T47D (cell line): Measurements from ENCODE around the gene UFSP2.

Source experiments
- DNase-seq, 2 experiments: peaks; one replicate each; pipeline versions ENCODE4 v3.0.0 to v3.0.0-alpha.2; 2011 to 2012; ENCODE audit warnings: low read depth in 1 of 2, low spot score in 1 of 2
- JUND ChIP-seq: IDR thresholded peaks from 2 replicates; pipeline ENCODE4 v1.6.1; 2012; ENCODE audit warnings: low read depth
- in situ Hi-C: cut with HindIII; loops from 2 replicates; pipeline ENCODE4 v1.10.0; 2016; ENCODE audit warnings: low sequenced_read_pairs, low pct_unique_long_range_greater_than_20kb

UFSP2 gene

DNA sequence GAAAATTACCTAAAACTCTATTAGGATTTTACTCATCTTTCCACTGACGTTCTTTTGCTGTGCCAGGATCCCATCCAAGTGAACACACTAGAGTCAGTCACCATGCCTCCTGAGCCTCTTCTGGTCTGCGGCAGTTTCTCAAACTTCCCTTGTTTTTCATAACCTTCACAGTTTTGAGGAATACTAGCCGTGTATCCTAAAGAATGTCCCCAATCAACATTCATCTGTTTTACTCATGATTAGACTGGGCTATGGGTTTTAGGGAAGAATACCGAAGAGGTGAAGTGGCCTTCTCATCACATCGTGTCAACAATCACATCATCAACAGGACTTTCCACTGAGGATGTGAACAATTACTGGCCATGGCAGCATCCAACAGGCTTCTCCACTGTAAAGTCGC lies 34.8 kb downstream of the UFSP2 start:
- in situ Hi-C loops = no loop called here
- TF ChIP-seq JUND = no peak
- no peak for DNase-seq

GRCh38 chr4:185387957-185388356 lies 37.8 kb downstream of the UFSP2 start:
- in situ Hi-C loops = no loop called here
- no peak for DNase-seq
- no peak for TF ChIP-seq JUND

DNA sequence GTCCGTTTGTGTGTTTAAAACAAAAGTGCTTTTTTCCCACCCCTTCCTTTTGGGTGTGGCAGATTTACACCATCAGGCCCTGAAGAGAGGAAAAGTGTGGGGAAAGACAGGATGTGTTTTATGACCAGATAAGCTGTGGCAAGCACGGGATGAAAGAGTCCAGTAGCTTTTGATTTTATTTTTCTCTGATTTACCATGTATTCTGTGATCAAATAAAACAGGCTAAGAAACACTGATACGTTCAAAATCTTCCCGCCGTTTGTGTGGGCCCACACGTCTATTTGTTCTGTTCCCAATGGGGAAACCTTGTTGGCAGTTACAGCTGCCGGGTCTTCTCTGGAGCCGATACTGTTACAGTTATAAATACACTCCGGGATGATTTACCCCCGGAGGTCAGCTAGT lies 40.8 kb downstream of the UFSP2 start:
- no peak for DNase-seq
- TF ChIP-seq JUND = no peak
- in situ Hi-C loops = no loop called here

- in situ Hi-C loops = no loop called here
- no peak for TF ChIP-seq JUND
- no peak for DNase-seq
These were observed 41.7 kb downstream of the UFSP2 start for GRCh38 chr4:185384061-185384460.

DNA sequence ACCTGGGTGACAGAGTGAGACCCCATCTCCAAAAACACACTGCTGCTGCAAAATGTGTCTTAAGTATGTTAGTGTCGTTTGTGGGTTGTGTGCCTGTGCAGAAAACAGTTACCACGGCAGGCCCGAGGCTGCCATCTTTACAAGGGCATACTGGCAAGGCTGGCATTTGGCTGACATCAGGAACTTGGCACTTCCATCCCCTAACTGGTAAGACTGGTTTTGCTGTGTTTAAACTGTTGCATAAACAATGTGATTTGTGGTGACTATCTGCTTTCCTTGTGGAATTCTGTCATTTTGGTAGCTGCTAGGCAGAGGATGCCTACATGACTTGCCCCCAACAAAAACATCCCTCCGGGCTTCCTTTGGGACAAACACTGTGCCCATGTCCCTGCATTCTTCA lies 42.3 kb downstream of the UFSP2 start:
- no peak; the same call in 1 of the 2 replicates for TF ChIP-seq JUND
- peak; percentile 15 to 92 for DNase-seq
- in situ Hi-C loops = no loop called here

DNA sequence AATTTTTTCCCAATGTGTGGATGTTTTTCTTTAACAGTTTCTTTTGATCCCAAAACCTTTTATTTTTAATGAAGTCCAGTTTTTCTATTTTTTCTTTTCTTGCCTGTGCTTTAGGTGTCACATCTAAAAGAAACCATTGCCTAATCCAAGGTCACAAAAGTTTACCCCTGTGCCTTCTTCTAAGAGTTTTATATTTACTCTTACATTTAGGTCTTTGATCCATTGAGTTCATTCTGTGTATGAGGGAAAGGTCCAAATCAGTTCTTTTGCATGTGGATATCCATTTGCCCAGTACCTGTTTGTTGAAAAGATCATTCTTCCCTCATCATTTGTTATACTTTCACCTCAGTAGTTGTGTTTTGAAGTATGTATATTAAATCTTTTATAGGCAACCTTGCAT lies 43.0 kb downstream of the UFSP2 start:
- in situ Hi-C loops = no loop called here
- DNase-seq = no peak
- TF ChIP-seq JUND = no peak

DNA sequence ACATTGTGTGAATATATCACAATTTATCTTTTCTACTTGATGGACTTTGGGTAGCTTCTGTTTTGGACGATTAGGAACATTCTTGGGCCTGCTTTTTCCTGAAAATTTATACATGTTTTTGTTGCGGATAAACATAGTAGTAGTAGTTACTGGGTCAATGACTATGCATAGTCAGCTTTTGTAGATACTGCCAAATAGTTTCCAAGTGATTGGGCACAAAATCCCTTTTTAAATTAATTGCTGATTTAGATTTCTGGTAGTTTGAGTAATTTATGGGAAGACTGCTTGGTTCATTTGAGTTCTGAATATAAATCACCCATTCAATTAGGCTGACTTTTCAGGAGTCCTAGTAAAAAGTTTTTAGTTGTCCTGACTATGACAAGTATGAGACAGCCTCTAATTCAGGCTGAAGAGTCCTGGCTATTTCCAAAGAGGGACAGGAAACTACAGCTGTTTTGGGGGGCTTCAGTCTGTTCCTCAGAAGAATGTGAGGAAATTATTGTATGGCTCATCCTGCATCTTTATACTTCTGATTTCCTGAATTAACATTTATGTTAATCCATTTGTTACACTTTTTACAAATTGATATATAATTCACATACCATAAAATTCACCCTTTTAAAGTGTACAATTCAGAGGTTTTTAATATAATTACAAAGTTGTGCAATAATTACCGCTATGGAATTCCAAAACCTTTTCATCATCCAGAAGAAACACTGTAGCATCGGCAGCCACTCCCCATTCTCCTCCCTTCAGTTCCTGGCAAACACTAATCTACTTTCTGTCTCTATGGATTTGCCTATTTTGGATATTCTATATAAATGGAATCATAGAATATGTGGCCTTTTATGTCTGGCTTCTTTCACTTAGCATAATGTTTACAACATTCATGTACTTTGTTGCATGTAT lies 44.2 kb downstream of the UFSP2 start:
- in situ Hi-C loops = no loop called here
- TF ChIP-seq JUND = no peak
- DNase-seq = no peak

GRCh38 chr4:185380320-185380719 lies 45.4 kb downstream of the UFSP2 start:
- no peak for DNase-seq
- no peak for TF ChIP-seq JUND
- in situ Hi-C loops = no loop called here

DNA sequence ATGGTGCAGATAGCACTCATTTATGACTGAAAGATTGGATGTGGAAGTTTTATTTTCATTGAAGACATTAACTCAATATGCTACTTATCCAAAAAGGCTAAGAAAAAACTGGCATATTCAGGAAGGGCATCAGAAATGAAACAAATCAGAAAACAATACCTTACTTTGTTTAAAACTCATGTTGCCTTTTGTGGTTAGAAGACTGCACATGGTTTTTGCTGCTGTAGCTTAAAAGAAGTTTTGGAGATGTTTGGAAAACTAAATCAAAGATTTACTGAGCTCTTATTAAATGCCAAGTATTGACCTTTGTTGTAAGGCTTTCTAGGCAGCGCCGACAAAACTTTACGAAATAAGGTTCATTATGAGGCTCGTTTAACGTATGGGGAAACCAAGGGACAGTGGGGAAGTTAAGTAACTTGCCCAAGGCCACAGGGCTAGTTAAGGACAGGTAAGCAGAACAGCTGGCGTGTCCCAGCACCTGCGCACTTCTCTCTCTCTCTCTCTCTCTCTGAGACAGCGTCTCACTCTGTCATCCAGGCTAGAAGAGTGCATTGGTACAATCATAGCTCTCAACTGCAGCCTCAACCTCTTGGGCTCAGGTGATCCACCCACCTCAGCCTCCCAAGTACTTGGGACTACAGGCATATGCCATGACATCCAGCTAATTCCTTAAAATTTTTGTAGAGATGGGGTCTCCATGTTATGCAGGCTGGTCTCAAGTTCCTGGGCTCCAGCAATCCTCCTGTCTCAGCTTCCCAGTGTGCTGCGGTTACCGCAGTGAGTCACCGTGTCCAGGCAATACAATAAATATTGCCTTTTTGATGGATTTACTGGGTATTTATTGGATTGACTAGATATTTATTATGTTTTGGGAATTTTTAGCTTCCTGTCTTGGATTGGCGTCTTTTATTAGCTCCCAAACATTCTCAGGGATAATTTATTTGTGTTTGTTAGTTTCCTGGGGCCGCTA lies 46.2 kb downstream of the UFSP2 start:
- no peak for TF ChIP-seq JUND

GRCh38 chr4:185378264-185378663 lies 47.5 kb downstream of the UFSP2 start:
- in situ Hi-C loops = no loop called here
- no peak for TF ChIP-seq JUND

More for the DNA sequence above, 46.2 kb downstream of the UFSP2 start:
- in situ Hi-C loops = no loop called here
- no peak for DNase-seq

GRCh38 chr4:185374573-185374972 lies 51.2 kb downstream of the UFSP2 start:
- DNase-seq = no peak
- no peak for TF ChIP-seq JUND
- in situ Hi-C loops = no loop called here

More at GRCh38 chr4:185378264-185378663, 47.5 kb downstream of the UFSP2 start:
- DNase-seq = no peak

GRCh38 chr4:185374027-185374426 lies 51.7 kb downstream of the UFSP2 start:
- DNase-seq = no peak
- in situ Hi-C loops = no loop called here
- TF ChIP-seq JUND = no peak

GRCh38 chr4:185371702-185372101 lies 54.1 kb downstream of the UFSP2 start:
- TF ChIP-seq JUND = no peak
- in situ Hi-C loops = no loop called here
- no peak for DNase-seq
